Activated naive CD4-positive, alpha-beta T cell treated with anti-CD3 and anti-CD28 coated beads, Interleukin-2, amount 10 ng/mL, durations not matched to agents 5 hours and 36 hours (primary cell): ENCODE results near the gene MMD2. TPM values are rescaled to one million over a fixed set of nuclear protein-coding genes. Genes with fewer than 3 reads are reported as not detected.

Experiments used
- total RNA-seq, 2 experiments: library from RNA; stranded (reverse); gene quantifications; one replicate each; pipeline ENCODE4 v1.2.3, GENCODE V29; 2021

The MMD2 gene
- total RNA-seq: not detected

GRCh38 chr7:4958477-4959301, at the start of gene MMD2:
TSS of gene MMD2 (minus strand) at chr7:4959187. CDS start at chr7:4959017, 170 bp downstream.

GRCh38 chr7:4883372-4884144, 75.4 kb downstream of the MMD2 start, which contains the start of gene RADIL:
TSS of gene RADIL (minus strand) at chr7:4883716. CDS start at chr7:4878139, 5,577 bp downstream.

GRCh38 chr7:4861673-4862072, 97.3 kb downstream of the MMD2 start, which contains the start of gene PAPOLB:
TSS of gene PAPOLB (minus strand) at chr7:4862030. CDS start at chr7:4861810, 220 bp downstream.

Other genes with a start within 250 kb of the MMD2 start
- gene AP5Z1, start 183.6 kb downstream of the MMD2 start, total RNA-seq: 10 to 100 TPM; 62.2 to 64.9 TPM
- gene PAPOLB, start 97.2 kb downstream of the MMD2 start, total RNA-seq: not detected
- under 1 TPM; 0.39 to 0.53 TPM for gene RADIL, start 75.5 kb downstream of the MMD2 start, total RNA-seq
- gene RBAK, start 86.7 kb upstream of the MMD2 start, total RNA-seq: 10 to 100 TPM; 15.8 to 16.3 TPM
- gene WIPI2, start 231.0 kb upstream of the MMD2 start, total RNA-seq: 10 to 100 TPM; 57.2 to 64.8 TPM